Hypothalamus (tissue), 51 donors: Measurements from ENCODE around the gene SYNE1.

Source experiments
- DNase-seq, 51 donors: peaks; one replicate each; lab custom pipeline; 2025; lab: John Stamatoyannopoulos, UW

Gene SYNE1

DNA sequence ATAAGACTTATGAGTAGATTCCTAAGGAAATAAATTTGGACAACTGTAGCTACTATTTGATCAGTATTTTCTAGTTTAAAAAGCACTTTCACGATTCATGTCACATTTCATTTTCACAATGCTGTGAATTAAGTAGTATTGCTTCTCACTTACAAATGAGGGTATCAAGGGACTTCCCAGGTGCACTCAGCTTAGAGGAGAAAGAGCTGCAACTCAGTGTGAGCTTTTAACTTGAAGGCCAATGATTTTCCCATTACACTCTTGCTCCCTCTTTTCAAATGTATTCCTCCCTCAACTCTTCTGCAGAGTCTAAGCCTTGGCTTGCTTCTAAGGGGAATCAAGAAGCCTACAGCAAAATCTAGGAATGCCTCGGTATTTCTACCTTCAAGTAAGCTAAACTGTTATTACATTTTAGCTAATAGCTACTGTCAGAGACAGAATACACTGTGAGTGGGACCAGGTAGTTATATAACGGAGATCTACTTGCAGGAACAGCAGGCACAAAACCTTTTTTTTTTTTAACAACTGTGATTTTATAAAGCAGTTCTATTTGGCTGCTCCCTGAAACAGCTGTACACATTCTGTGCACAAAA lies 339.0 kb downstream of the SYNE1 start:
- peak in 1 of 51 donors; percentile 39 for DNase-seq

DNA sequence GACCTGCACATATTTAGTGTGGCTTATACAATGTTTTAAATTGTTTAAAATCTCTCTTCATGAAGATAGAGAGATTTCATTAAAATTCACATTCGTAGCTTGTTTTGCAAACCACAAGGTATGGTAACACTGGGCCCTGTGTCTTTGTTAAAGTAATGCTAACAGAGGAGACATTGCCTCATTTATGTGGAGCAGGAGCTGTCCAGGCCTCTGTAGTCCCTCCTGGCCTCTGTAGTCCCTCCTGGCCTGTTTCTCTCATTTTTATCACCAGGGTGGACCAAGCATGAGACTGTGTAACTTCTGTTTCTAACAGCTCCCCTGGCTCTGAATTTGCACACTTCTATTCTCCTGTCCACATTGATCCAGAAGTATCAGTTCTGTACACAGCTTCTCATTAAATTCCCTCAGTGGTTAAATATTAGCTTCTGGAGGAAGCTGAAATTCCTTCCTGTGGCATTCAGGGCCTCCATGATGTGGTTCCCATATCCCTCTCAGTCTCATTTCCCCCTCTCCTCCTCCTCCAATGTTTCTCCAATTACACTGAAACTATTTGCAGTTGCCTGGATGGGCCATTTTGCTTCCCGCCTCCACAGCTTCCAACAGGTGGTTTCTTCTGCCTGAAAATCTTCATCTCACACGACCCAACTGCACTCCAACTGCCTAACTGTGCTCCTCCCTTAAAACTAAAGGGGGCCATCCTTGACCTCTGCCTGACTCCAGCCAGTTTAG lies 340.4 kb downstream of the SYNE1 start:
- no peak for DNase-seq

DNA sequence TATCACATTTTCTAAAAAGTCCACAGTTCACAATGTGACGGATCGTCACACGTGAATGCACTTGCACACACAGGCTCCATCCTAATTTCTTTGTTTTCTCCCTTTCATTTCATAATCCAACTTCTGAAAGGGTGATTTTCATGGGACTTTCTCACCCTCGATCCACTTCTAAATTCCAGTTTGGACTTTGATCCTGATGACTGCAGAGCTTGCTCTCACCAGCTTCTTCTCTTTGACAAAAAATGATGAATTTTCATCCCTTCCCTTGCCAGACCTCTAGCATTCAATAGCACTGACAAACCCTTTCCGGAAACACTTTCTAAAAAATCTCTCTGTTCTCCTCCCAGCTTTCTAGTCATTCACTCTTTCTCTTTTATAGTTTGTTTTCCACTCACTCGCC lies 341.2 kb downstream of the SYNE1 start:
- no peak for DNase-seq

DNA sequence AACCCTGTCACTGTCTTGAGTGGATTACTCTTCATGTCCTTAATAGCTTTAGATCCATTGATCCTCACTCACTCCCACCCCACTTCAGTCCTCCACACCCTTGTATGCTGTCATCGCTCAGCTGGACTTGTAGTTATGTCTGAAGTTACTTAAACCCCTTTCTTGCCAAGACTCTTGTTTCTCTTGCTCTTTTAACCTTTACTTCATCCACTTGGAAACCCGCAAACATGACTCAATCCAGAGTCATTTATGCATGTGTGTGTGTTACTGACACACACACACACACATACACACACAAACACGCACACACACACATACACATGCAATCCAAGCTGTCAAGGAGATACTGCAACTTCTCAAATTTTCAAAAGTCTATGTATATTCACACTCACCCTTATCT lies 341.8 kb downstream of the SYNE1 start:
- DNase-seq, result no peak

DNA sequence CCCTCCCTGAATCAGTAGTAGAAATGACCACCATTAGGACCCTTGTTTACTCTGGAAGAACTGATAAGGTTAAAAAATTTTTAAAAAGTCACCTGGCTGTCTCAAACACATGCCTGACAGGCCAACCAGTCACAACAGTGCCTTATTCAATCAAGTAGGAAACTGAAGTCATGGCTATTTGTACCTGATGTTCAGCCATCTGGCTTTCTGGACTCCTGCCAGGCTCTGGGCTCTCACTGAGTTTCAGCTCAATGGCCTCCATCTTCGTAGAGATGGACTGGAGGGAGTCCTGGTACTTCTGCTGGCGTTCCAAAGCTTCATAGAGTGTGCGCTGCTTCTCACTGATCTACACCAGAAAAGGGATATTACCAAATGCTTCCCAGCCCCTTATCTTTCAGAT lies 343.8 kb downstream of the SYNE1 start:
- DNase-seq, result no peak

DNA sequence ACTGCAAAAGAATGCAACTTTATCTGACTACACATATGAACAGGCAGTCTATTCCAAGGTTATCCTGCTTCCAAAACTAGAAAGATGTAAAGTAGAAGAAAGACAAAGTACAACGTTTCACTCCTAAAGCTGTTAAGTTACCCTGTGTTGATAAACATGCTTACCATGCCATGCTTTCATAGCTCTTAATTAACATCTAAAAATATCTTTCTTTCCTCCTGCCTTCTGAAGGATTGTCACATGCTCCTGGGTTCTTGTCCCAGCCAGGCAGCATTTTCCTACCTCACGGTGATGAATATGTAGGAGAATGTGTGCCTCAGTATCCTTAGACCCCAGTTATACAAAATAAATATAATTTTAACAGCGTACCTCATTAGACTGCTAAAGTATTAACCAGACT lies 344.6 kb downstream of the SYNE1 start:
- no peak for DNase-seq

DNA sequence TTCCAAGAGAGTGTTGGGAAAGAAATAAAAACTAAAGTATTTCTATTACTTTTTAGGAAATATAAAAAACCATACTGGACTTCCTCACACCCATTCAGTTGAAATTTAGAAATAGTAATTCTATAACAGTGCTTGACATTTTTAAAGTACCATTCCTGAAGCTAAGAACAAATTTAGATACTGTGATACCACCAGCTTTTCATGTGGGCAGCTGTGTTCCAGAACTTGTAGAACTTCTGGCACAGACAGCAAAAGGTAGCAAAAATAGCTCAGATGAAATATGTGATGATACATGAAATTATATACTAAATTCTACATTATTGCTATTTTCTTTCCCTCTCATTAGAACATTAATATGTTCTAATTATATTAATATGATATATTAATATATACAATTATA lies 346.5 kb downstream of the SYNE1 start:
- DNase-seq, result no peak

DNA sequence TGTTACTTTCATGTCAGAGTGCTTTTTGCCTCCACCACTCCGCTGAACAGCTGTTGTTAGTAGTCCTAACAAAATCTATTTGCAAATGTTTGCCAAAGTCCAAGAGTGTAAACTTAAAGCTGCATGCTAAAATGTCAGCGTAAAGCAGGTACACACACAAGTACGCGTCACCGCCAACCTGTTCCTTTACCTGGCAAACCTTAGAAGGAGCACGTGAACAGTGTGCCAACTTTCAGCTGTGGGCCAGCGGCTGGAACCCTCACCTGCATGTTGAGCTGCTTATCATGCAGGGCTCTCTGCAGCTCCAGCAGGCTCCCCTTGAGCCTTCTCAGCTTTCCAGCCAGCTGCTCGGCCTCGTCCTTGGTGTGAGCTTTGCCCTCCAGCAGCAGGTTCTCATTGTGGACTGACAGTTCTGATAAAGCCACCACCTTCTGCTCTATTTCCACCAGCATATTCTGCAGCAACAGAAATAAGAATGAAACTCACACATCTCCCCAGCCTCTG lies 359.3 kb downstream of the SYNE1 start:
- DNase-seq, result no peak

DNA sequence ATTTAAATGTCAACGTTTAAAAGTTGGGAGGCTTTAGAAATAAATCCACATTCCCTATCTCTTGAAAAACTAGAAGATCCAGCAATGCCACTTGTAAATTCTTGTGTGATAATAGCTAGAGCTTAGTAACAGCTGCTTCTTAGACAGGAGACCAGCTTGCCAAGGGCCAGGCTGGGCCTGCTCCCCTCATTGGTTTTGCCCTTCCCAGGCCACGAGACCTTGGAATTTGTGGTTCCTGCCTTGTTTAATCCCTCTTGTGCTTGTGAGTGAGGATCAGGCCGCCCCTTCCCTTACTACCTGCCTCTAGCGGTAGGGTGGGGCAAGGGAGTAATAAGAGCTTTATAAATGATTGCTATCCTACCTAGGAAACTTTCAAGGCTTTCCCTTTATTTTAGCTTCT lies 363.5 kb downstream of the SYNE1 start:
- DNase-seq, result no peak

DNA sequence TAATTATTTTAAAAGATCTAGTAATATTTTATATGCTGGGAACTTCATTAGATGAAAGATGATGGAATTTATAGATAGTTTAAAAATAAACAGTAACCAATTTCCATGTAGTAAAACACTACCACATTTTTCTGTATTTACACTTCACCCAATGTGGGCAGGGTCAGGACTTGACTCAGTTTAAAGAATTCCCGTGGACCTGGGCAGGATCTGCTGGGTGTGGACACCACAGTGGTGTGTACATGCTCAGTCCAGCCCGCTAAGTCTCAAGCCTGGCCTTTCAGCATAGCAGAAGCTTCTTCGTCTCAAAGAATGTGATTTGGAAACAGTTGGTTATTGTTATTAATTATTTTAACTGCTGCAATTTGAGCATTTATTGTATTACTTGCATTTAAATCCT lies 364.2 kb downstream of the SYNE1 start:
- DNase-seq, result no peak

DNA sequence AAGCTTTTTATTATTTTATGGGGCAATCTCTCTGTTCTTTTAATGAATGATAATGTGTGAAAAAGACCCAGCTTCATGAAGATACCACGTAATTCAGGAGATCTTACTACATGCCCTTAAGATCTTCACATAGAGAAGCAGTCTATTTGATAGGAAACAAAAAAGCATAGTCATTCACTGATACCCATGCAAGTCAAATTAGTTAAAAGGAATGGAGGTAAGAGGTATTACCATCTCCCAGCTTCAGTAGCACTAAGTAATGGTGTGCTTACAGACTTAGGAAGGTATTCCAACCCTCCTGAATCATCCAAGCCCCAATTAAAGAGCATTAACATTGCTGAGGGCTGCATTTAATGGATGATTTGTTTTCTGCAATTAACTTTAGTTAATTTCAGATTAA lies 364.7 kb downstream of the SYNE1 start:
- no peak for DNase-seq

DNA sequence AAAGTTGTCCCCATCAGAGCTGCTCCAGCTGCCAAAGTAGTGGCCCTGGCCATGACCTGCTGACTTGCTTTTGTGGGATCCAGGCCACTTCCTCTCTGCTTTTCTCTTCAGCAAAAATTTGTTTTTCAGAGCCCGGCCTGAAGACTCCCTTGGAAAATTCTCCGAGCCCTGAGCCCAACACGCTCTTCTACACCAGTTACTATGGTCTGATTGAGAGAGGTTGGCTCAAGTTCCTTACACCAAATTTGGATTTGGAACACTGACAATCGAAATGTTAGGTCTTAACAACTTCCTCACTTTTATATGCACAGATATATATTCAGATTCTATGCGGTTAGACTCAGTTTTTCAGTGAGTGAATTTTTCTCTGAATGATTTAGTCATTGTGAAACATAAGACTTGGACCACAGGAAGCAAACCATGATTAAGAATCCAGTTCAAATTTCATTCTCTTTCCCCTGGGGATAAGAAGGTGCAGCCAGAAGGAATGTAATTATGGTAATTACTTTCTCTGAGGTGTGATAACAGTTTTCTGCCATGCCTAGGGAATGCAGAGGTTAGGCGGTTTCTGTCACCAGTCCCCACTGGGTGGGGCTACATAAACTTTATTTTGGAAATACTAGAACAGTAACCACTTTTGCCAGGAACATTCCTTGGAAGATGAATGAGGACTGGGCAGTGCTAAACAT lies 365.2 kb downstream of the SYNE1 start:
- peak in 2 of 51 donors; percentile 17 to 38 for DNase-seq

DNA sequence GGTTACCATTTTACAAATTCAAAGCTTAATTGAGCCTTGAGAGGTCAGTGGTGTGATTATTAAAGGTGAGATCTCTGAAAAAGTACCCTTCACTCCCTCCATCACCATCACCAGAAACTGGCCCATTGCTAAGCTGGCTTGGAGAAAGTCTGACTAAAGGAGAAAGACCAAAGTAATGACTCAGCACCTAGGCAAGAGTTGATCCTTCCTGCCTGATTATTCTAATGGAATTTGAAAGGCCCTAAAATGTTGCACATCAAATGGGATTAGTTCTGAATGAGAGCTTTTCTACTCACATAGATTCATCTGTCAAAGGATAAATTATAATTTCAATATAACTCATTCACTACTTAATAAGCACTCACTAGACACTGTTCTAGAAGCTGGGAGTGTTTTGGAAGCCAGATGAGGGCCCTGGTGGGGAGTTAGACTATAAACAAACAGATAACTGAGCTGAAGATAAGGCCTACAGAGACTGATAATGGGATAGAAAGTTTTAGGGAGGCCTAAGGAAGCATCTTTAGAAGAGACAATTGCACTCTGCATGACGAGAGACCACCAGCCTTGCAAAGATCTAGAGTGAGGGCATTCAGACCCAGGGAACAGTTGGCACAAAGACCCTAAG lies 366.7 kb downstream of the SYNE1 start:
- DNase-seq, result no peak

DNA sequence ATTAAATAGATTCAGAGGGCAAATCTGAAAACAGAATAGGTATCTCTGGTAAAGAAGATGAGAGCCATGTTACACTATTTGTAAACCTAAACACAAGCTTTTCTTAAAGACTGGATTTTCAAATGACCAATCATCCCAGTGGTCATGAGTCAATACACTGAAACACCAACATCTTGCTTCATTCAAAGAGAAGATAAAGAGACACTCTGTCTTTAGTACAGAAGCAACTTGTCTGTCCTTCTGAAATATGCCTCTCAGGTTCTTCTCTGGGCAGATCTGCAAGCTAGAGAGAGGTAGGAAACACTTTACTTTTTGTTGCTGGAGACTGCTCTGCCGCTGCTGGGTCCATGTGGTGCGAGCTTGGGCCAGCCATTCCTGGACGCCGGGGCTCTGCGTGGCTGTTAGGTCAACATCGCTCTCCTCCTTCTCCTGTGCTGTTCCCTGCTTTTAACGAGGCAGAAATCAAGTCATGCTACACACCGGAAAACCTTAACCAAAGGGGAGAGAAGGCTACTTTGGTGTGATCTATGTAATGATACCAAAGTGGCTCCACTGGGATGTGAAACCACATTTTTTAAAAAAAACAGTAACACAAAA lies 368.2 kb downstream of the SYNE1 start:
- peak in 3 of 51 donors; percentile 3 to 14 (median 11) for DNase-seq

DNA sequence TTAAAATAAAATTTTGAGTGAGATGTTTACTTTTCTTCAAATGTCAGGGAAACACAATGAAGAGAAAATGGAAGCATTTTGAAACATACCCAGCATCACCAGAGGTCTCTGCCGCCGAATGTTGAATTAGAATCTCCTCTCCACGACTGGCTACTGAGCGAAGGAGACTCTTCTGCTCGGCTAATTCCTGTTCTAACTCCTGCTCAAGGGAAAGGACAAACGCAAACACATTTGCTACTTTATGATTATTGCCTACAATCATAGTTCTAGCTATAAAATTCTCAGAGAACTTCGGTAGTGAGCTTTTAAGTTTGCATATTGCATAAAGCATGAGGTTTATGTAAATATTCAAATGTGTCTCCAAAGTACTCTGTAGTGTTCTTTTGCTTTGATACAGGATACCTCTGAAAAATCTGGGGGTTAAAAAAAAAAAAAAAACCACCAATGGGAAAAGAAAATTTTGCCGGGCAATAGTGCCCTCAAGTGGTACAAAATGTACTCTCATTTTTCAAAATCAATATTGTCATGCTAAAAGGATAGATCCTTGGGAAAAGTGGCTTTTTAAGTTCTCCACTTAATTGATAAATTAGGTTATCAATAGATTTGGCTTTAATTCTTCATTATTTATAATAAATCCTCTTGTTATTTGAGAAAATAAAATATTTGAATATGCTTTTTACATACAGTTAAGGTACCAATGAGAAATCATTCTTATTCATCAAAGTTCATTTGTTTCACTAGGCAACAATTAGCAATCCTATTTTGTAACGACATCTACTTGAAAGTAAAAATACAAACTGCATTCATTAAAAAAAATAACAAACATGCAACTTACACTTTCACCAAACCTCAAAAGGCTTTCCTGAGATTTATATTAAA lies 369.0 kb downstream of the SYNE1 start:
- DNase-seq, result peak in 1 of 51 donors; percentile 10

DNA sequence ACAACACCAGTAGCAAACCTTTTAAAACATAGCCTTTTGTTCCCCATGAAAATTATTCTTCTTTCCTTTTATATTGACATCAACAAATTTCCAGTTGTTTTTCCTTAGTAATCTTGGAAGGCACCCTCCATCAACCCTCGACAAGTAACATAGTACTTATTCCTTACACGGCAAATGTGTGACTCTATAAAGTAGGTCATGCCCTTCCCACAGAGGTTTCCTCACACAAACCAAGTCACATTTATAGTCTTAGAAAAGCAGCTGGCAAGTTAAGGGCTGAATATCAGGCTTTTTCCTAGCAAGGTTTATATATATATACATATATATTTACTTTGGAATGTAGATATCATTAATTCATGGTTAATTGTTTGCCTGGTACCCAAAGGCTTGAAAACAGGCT lies 371.5 kb downstream of the SYNE1 start:
- no peak for DNase-seq

DNA sequence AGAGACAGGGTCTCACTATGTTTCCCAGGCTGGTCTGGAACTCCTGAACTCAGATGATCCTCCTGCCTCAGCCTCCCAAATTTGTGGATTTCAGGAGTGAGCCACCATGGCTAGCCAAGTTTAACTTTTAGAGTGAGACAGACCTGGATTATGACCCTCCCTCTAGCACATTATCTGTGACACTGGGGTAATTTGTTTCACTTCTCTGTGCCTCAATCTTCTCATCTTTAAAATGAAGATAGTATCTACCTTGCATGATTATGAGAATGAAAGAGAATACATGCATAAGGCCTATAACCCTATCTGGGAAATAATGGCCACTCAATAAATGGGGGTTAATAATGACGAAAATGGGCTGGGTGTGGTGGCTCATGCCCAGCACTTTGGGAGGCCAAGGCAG lies 373.6 kb downstream of the SYNE1 start:
- DNase-seq, result no peak

DNA sequence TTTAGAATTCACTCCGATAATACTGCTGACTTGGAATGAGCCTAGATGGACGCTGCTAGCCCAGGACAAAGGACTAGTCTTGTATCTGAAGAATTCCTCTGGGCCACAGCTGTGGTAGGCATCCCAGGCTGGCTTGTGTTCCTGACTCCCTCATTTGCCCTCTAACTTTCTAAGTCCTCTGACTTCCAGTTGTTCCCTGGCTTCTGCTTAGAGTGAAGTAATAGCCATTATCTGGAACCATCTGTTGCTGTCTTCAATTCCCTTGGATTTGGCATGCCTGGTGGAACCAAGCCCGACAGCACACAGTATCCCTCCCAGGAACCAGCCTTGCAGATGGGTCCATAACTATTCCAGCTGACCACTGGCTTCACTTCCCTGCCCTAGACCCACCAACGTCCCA lies 376.0 kb downstream of the SYNE1 start:
- DNase-seq, result peak in 5 of 51 donors; percentile 8 to 30 (median 22)

DNA sequence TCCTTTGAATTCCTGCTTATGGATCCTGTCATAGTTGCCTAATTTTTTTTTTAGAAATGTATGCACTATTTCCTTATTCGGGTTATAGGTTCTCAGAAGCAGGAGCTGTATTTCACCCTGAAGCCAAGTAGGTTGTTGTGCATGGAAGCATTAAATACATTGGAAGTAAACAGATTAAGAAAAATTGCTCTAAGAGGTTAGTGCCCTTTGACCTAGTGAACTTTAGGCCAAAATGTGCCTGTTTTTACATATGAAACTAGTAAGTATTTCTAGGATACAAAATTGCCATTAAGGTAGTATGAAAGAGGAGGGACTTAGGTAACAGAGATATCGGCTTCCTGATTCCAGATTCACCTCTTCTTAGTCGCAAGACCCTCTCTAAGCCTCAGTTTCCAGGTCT lies 377.9 kb downstream of the SYNE1 start:
- no peak for DNase-seq

DNA sequence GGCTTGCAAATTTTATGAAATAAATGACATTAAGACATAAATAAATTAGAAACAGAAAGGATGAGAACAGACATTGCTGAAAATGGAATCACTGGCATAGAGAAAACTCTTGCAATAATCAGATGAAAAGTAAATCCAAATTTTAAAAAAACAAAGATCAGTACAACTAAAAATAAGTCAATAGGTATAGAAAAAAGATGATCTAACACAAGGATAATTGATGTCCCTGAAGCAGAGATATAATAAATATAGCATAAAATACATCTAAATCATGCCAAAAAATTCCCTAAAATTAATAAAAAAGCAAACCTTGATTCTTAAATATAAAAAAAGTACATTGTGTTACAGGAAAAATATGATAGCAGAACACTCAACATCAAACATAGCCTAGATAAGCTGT lies 379.6 kb downstream of the SYNE1 start:
- no peak for DNase-seq
